K562 (cell line): Measurements from ENCODE around the gene EMC1. TPM values are rescaled to one million over a fixed set of nuclear protein-coding genes. Genes with fewer than 3 reads are reported as not detected.

Source experiments
- ARID1B ChIP-seq: fragments of 450-650 bp; IDR thresholded peaks from 2 replicates; pipeline ENCODE4 v1.6.1; 2016; ENCODE audit warnings: antibody characterized with exemption, mild to moderate bottlenecking, inconsistent platforms
- BCOR ChIP-seq: fragments of 450-650 bp; IDR thresholded peaks from 2 replicates; pipeline ENCODE4 v1.6.1; 2016
- CBX8 ChIP-seq: fragments of 200-600 bp; sonication (generic); IDR thresholded peaks from 2 replicates; pipeline ENCODE4 v1.6.1; 2012; ENCODE audit warnings: borderline replicate concordance, mixed run types, low read depth, mild to moderate bottlenecking, moderate library complexity, mixed read lengths, low read length, control low read depth, inconsistent platforms; ENCODE audit not compliant: poor library complexity, severe bottlenecking; ENCODE audit errors: extremely low read depth
- DIDO1 ChIP-seq: fragments of 450-650 bp; IDR thresholded peaks from 2 replicates; pipeline ENCODE4 v1.6.1; 2016; ENCODE audit warnings: low read depth, missing biosample characterization, missing genetic modification characterization
- MTA1 ChIP-seq: fragments of 450-650 bp; IDR thresholded peaks from 2 replicates; pipeline ENCODE4 v1.6.1; 2017; ENCODE audit warnings: borderline replicate concordance
- NFATC3 ChIP-seq: fragments of 450-650 bp; IDR thresholded peaks from 2 replicates; pipeline ENCODE4 v1.6.1; 2017; ENCODE audit warnings: mild to moderate bottlenecking
- POU5F1 ChIP-seq: fragments of 150-350 bp; IDR thresholded peaks from 2 replicates; pipeline ENCODE4 v1.6.1; 2014; ENCODE audit warnings: borderline replicate concordance, low read length, low read depth, mild to moderate bottlenecking; ENCODE audit not compliant: partially characterized antibody
- PTBP1 ChIP-seq: fragments of 200-400 bp; formaldehyde crosslinking; IDR thresholded peaks from 2 replicates; pipeline ENCODE4 v1.6.1; 2017; ENCODE audit warnings: low read depth, low read length
- RAD51 ChIP-seq: fragments of 450-650 bp; IDR thresholded peaks from 2 replicates; pipeline ENCODE4 v1.7.1; 2016; ENCODE audit warnings: low read depth, mild to moderate bottlenecking, borderline replicate concordance
- SNRNP70 ChIP-seq: fragments of 200-400 bp; formaldehyde crosslinking; optimal IDR thresholded peaks from 2 replicates; pipeline ENCODE3; 2017; ENCODE audit warnings: low read depth, low read length
- polyA plus RNA-seq, 8 experiments: library from polyadenylated mRNA; depleted of rRNA in 4 of 8; stranded (reverse) in 5 of 8; unstranded in 3 of 8; fragments of >200 nt; fragmentation: Nextera tagmentation in 2 of 8; fragmentation: Illumina TruSeq in 1 of 8; extraction: Ambion mirVana in 2 of 8; extraction: Trizol in 1 of 8; gene quantifications; 2 replicates each; pipeline versions ENCODE4 v1.2.1 to v1.2.3, GENCODE V29; 2011 to 2014; ENCODE audit warnings: inconsistent platforms in 1 of 8, missing spikeins in 1 of 8
- total RNA-seq, 7 experiments: library from RNA; depleted of rRNA in 6 of 7; stranded (reverse); fragments of >200 nt in 6 of 7; fragmentation: Illumina TruSeq in 2 of 7; extraction: Trizol in 2 of 7; gene quantifications; 2 replicates each; pipeline versions ENCODE4 v1.2.1 to v1.2.3, GENCODE V29; 2011 to 2021; ENCODE audit warnings: low replicate concordance in 1 of 7
- TF ChIP-seq, protein P1 (sequence below): sonication (generic); formaldehyde crosslinking; IDR thresholded peaks from 2 replicates; pipeline ENCODE4 v1.8.1; 2023; ENCODE audit warnings: mild to moderate bottlenecking, missing genetic modification reagents
- TF ChIP-seq, protein P2 (sequence below): sonication (generic); formaldehyde crosslinking; IDR thresholded peaks from 2 replicates; pipeline ENCODE4 v1.8.0; 2023; ENCODE audit warnings: mild to moderate bottlenecking, missing genetic modification reagents
- TF ChIP-seq, protein P3 (sequence below): conservative IDR thresholded peaks from 2 replicates; pipeline ENCODE4 v1.6.1; 2011; ENCODE audit warnings: low read depth, mild to moderate bottlenecking, low read length; ENCODE audit not compliant: control insufficient read depth

The EMC1 gene
- total and polyA plus RNA-seq, 9 of the 15 experiments (the other 6 are each of a cell fraction or from before 2014, with no cell fraction given), result 17.8 to 88.2 (median 37.4) TPM

DNA sequence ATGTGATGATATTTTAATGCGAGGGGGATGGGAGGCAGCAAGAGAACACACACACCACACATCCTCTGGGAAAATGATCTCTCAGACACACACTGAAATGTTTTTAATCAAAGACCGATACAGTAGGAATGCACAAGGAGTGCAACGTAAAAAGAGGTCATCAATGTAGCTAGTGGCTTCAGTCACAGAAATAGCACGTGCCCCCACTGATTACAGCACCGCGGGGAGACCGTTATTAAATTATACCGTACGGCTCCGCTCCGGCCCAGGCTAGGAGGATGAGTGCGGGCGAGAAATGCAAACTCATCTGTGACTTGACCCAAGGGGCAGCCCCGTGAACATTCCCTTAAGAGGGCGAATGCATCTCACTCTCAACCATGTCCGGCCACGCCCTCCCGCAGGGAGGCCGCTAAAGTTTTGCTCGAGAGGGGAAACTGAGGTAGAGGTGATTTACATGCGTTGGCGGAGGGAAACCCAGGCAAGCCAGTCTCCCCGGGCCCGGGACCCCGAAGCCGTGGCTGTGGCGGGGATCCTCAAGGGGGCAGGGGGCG is 41.8 kb downstream of the EMC1 start (continued):
- TF ChIP-seq, protein P1, sequence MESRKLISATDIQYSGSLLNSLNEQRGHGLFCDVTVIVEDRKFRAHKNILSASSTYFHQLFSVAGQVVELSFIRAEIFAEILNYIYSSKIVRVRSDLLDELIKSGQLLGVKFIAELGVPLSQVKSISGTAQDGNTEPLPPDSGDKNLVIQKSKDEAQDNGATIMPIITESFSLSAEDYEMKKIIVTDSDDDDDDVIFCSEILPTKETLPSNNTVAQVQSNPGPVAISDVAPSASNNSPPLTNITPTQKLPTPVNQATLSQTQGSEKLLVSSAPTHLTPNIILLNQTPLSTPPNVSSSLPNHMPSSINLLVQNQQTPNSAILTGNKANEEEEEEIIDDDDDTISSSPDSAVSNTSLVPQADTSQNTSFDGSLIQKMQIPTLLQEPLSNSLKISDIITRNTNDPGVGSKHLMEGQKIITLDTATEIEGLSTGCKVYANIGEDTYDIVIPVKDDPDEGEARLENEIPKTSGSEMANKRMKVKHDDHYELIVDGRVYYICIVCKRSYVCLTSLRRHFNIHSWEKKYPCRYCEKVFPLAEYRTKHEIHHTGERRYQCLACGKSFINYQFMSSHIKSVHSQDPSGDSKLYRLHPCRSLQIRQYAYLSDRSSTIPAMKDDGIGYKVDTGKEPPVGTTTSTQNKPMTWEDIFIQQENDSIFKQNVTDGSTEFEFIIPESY (CRISPR knock-in tag), result no peak
- TF ChIP-seq ARID1B (peak; percentile 36; the same call in 1 of the 2 replicates), CBX8 (no peak), MTA1 (0 out of 2 replicates have a peak, but pooled peaks have one; percentile 11), NFATC3 (peak; percentile 25; the same call in 1 of the 2 replicates), POU5F1 (no peak), SNRNP70 (no peak), DIDO1 (tag) (no peak), PTBP1 (no peak), BCOR (peak; percentile 96), RAD51 (peak; percentile 45; the same call in 1 of the 2 replicates)
- TF ChIP-seq, protein P2, sequence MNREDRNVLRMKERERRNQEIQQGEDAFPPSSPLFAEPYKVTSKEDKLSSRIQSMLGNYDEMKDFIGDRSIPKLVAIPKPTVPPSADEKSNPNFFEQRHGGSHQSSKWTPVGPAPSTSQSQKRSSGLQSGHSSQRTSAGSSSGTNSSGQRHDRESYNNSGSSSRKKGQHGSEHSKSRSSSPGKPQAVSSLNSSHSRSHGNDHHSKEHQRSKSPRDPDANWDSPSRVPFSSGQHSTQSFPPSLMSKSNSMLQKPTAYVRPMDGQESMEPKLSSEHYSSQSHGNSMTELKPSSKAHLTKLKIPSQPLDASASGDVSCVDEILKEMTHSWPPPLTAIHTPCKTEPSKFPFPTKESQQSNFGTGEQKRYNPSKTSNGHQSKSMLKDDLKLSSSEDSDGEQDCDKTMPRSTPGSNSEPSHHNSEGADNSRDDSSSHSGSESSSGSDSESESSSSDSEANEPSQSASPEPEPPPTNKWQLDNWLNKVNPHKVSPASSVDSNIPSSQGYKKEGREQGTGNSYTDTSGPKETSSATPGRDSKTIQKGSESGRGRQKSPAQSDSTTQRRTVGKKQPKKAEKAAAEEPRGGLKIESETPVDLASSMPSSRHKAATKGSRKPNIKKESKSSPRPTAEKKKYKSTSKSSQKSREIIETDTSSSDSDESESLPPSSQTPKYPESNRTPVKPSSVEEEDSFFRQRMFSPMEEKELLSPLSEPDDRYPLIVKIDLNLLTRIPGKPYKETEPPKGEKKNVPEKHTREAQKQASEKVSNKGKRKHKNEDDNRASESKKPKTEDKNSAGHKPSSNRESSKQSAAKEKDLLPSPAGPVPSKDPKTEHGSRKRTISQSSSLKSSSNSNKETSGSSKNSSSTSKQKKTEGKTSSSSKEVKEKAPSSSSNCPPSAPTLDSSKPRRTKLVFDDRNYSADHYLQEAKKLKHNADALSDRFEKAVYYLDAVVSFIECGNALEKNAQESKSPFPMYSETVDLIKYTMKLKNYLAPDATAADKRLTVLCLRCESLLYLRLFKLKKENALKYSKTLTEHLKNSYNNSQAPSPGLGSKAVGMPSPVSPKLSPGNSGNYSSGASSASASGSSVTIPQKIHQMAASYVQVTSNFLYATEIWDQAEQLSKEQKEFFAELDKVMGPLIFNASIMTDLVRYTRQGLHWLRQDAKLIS (CRISPR knock-in tag), result 0 out of 2 replicates have a peak, but pooled peaks have one; percentile 37
- TF ChIP-seq, protein P3, sequence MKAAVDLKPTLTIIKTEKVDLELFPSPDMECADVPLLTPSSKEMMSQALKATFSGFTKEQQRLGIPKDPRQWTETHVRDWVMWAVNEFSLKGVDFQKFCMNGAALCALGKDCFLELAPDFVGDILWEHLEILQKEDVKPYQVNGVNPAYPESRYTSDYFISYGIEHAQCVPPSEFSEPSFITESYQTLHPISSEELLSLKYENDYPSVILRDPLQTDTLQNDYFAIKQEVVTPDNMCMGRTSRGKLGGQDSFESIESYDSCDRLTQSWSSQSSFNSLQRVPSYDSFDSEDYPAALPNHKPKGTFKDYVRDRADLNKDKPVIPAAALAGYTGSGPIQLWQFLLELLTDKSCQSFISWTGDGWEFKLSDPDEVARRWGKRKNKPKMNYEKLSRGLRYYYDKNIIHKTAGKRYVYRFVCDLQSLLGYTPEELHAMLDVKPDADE, result peak; percentile 50
